Thyroid gland (tissue), 4 donors: ENCODE data around the gene GRIN3A. TPM values are rescaled to one million over a fixed set of nuclear protein-coding genes. Genes with fewer than 3 reads are reported as not detected.

Experiments
- DNase-seq, 2 donors: peaks; one replicate each; pipeline ENCODE4 v3.0.0-alpha.2; 2019
- H3K27ac ChIP-seq, 3 donors: fragments of 200-600 bp; sonication (generic); 1 replicate in 2 of 3; 2 replicates in 1 of 3; pipeline ENCODE4 v1.5.1; 2016 to 2019; ENCODE audit warnings: mild to moderate bottlenecking in 1 of 3, moderate library complexity in 1 of 3
- H3K27me3 ChIP-seq: fragments of 200-600 bp; sonication (generic); one replicate; pipeline ENCODE4 v1.5.1; 2019
- H3K36me3 ChIP-seq, 2 donors: fragments of 200-600 bp; sonication (generic); one replicate each; pipeline ENCODE4 v1.5.1; 2016 to 2019
- H3K4me1 ChIP-seq, 2 donors: fragments of 200-600 bp; sonication (generic); one replicate each; pipeline ENCODE4 v1.5.1; 2017 to 2019
- H3K4me3 ChIP-seq, 3 donors: fragments of 200-600 bp; sonication (generic); replicated peaks in 1 of 3; 1 replicate in 2 of 3; 2 replicates in 1 of 3; pipeline ENCODE4 v1.5.1; 2016; ENCODE audit warnings: mild to moderate bottlenecking in 1 of 3
- H3K9me3 ChIP-seq: fragments of 200-600 bp; sonication (generic); one replicate; pipeline ENCODE4 v1.5.1; 2017
- POLR2A ChIP-seq, 2 donors: fragments of 450-650 bp; IDR thresholded peaks; one replicate each; pipeline ENCODE4 v1.6.1; 2017; ENCODE audit warnings: antibody characterized with exemption in 2 of 2, mild to moderate bottlenecking in 2 of 2, moderate library complexity in 1 of 2
- WGBS, 2 donors: methylation state at CpG; one replicate each; pipeline ENCODE4 v1.1.5; 2017; 5-methylcytosine and 5-hydroxymethylcytosine counted together
- intact Hi-C: fragments of 100-400 bp; cut with DNase I; formaldehyde crosslinking; loops from one replicate; pipeline ENCODE4 v1.15.1; 2023
- total RNA-seq, 4 donors: library from RNA; depleted of rRNA; stranded (reverse); fragments of >200 nt; gene quantifications; one replicate each; pipeline ENCODE4 v1.2.3, GENCODE V29; 2016
- TF ChIP-seq, protein P1 (sequence below), 6 experiments: fragments of 200-600 bp in 3 of 6; fragments of 450-650 bp in 3 of 6; sonication (generic) in 3 of 6; IDR thresholded peaks; one replicate each; pipeline ENCODE4 v1.5.1; 2016 to 2019; ENCODE audit warnings: antibody characterized with exemption in 6 of 6, mild to moderate bottlenecking in 2 of 6, inconsistent platforms in 1 of 6, moderate library complexity in 1 of 6

GRIN3A gene
- total RNA-seq: not detected

DNA sequence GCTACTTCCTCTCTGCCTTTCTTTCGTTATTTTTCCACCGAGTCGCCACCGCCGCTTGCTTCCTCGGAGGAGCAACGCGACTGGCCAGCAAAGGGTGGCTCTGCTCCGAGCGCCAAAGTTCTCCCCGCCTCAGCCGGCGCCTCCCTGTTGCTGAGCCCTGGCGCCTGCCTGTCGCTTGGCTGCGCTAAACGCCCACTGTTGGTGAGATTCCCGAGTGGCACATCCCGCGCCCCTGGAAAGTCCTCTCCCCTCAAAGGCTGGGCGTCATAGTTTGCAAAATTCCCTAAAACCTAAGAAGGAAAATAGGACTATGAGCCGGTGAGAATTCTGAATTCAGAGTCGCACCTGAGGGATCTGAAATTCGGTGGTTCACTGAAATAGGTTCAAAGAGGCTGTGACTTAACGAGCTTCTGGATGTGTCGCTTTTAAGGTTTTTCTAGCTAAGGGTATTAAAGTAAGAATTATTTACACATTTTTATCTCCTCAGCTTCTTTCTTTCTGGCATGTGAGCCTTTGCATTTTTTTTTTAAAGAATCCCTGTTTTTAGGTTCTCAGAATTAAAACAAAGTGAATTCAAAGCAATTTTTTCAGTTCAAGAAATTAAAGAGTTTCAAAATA, at the start of gene GRIN3A:
Gene GRIN3A, minus strand, starts transcription at position 82 of the 618 bp plus-strand sequence. CDS start 668 bp downstream, outside the sequence.
- no peak for DNase-seq
- no peak for TF ChIP-seq POLR2A (IDR thresholded peaks at IDR 0.05)
- TF ChIP-seq, protein P1, sequence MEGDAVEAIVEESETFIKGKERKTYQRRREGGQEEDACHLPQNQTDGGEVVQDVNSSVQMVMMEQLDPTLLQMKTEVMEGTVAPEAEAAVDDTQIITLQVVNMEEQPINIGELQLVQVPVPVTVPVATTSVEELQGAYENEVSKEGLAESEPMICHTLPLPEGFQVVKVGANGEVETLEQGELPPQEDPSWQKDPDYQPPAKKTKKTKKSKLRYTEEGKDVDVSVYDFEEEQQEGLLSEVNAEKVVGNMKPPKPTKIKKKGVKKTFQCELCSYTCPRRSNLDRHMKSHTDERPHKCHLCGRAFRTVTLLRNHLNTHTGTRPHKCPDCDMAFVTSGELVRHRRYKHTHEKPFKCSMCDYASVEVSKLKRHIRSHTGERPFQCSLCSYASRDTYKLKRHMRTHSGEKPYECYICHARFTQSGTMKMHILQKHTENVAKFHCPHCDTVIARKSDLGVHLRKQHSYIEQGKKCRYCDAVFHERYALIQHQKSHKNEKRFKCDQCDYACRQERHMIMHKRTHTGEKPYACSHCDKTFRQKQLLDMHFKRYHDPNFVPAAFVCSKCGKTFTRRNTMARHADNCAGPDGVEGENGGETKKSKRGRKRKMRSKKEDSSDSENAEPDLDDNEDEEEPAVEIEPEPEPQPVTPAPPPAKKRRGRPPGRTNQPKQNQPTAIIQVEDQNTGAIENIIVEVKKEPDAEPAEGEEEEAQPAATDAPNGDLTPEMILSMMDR (IDR thresholded peaks at IDR 0.05): peak in 1 of 6 experiments; percentile 3
- no peak within 1 kb of the TSS for H3K27ac ChIP-seq
- H3K27me3 ChIP-seq: peaks cover 12% of the 10 kb centered on the region
- no peaks in the 10 kb centered on the region for H3K9me3 ChIP-seq
- peak within 1 kb of the TSS in 1 of 3 donors; percentile 11 for H3K4me3 ChIP-seq
- intact Hi-C loops: no loop called here
- H3K36me3 ChIP-seq: no peaks in the 10 kb centered on the region
- H3K4me1 ChIP-seq: peaks cover 7 to 14% of the 10 kb centered on the region in 2 donors
- 2 to 4% methylated on average over 26 of the region's 26 CpGs for WGBS, 2 donors

DNA sequence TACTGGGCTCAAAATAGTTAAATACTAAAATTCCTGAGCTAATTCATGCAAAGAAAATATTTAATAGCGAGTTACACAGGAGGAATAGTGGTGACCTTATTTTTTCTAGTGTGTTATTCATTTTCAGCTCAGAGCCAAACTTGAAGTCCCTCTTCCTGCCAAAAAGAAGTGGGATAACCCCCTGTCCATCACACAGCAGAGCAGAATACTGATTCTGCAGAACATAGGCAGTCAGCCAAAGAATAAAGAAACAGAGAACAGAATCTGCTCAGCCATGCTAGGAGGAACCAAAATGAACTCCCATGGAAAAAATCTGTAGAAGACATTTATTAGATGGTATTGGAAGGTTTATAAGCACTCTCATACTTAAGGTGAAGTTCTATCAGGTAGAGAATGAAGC, 49.4 kb upstream of the GRIN3A start:
- 9 to 10% methylated on average over 1 of the region's 1 CpG for WGBS, 2 donors
- Histone ChIP-seq H3K9me3 (no peaks in the 10 kb centered on the region), H3K4me1 (no peaks in the 10 kb centered on the region), H3K27me3 (no peaks in the 10 kb centered on the region), H3K36me3 (no peaks in the 10 kb centered on the region), H3K27ac (no peak overlapping the region), H3K4me3 (no peak overlapping the region)
- no peak for DNase-seq
- TF ChIP-seq, protein P1 (IDR thresholded peaks at IDR 0.05): no peak
- TF ChIP-seq POLR2A (IDR thresholded peaks at IDR 0.05): no peak
- intact Hi-C loops: no loop called here

DNA sequence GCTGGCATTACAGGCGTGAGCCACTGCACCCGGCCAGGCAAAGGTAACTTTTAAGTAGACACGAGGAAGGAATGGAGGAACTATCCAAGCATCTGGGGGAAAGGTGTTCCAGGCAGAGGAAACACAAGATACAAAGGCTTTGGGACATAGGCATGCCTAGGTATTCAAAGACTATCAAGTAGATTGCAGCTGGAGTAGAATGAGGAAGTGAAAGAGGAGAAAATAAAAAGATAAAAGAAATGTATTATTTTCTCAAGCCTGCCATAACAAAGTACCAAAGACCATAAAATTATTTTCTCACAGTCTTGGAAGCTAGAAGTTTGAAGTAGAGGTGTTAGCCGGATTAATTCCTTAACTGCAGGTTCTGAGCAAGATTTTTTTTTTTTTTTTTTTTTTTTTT, 39.9 kb upstream of the GRIN3A start:
- 85 to 86% methylated on average over 4 of the region's 4 CpGs for WGBS, 2 donors
- H3K9me3 ChIP-seq: no peaks in the 10 kb centered on the region
- H3K27ac ChIP-seq: no peak overlapping the region
- DNase-seq: no peak
- no peaks in the 10 kb centered on the region for H3K4me1 ChIP-seq
- intact Hi-C loops: no loop called here
- H3K4me3 ChIP-seq: no peak overlapping the region
- TF ChIP-seq, protein P1 (IDR thresholded peaks at IDR 0.05): no peak
- TF ChIP-seq POLR2A (IDR thresholded peaks at IDR 0.05): no peak
- H3K36me3 ChIP-seq: no peaks in the 10 kb centered on the region
- no peaks in the 10 kb centered on the region for H3K27me3 ChIP-seq

DNA sequence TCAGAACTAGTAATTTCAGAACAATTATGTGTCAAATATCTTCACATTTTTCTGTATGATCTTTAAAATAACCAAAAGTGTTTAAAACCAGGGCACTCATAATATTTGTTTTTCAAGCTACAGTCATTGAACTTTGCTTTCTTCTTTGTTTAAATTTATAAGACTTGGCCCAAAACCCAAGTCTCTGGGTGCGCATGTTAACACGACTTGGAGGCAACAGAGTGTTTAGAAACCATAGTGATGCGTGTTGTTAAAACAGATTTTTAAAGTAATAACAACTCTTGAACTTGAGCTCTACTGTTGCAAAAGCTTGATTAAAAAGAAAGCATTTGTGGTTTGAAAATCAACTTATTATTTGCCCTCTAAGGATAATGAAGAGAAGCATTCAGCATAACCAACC, 26.0 kb upstream of the GRIN3A start:
- Histone ChIP-seq H3K9me3 (no peaks in the 10 kb centered on the region), H3K36me3 (no peaks in the 10 kb centered on the region), H3K27me3 (no peaks in the 10 kb centered on the region), H3K4me1 (no peaks in the 10 kb centered on the region), H3K27ac (no peak overlapping the region), H3K4me3 (no peak overlapping the region)
- DNase-seq: no peak
- TF ChIP-seq, protein P1 (IDR thresholded peaks at IDR 0.05): no peak
- TF ChIP-seq POLR2A (IDR thresholded peaks at IDR 0.05): no peak
- WGBS, 2 donors: 77 to 78% methylated on average over 3 of the region's 3 CpGs
- intact Hi-C loops: no loop called here

DNA sequence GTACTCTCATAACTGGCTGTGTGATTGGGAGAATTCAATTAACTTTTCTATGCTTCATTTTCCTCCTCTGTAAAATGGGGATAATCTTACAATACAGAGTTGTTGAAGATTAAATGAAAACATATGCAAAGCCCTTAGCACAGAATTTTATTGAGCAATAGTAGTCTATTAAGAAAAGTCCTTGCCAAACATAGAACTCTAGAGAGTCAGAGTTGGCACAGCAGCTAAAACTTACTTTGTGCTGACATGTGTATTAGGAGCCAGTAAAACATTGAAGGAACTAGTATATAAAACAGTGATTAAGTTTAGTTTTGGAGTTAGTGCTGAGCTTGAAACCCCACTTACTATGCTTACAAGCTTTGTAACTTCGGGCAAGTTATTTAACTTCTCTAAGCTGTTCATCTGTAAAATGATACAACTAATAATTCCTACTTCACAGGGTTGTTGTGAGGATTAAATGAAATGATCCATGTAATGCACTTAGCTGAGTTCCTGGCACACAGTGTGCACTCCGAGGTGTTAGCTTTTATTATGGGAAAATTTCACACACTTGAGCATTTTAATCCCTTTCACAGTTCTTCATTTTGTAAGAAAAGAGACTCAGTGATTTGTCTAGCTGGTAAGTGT, 20.0 kb upstream of the GRIN3A start:
- 52 to 56% methylated on average over 2 of the region's 2 CpGs for WGBS, 2 donors
- Histone ChIP-seq H3K9me3 (no peaks in the 10 kb centered on the region), H3K27ac (no peak overlapping the region), H3K4me3 (no peak overlapping the region), H3K36me3 (no peaks in the 10 kb centered on the region), H3K4me1 (no peaks in the 10 kb centered on the region), H3K27me3 (no peaks in the 10 kb centered on the region)
- TF ChIP-seq POLR2A (IDR thresholded peaks at IDR 0.05): no peak
- TF ChIP-seq, protein P1 (IDR thresholded peaks at IDR 0.05): no peak
- DNase-seq: no peak
- intact Hi-C loops: no loop called here
